HG02938 (cell line): Measurements from ENCODE around the gene LRPAP1.
"Not testable (repeated sequence)": the region's sequence is repeated elsewhere in the genome, so short reads cannot be mapped to it uniquely, and the experiment has no call there.

ENCODE experiments used
- ATAC-seq: cut with Tn5 transposase; IDR thresholded peaks from one replicate; pipeline ENCODE4 v1.9.1; 2021; ENCODE audit warnings: mild to moderate bottlenecking, moderate library complexity; ENCODE audit not compliant: unreplicated experiment

Gene LRPAP1

DNA sequence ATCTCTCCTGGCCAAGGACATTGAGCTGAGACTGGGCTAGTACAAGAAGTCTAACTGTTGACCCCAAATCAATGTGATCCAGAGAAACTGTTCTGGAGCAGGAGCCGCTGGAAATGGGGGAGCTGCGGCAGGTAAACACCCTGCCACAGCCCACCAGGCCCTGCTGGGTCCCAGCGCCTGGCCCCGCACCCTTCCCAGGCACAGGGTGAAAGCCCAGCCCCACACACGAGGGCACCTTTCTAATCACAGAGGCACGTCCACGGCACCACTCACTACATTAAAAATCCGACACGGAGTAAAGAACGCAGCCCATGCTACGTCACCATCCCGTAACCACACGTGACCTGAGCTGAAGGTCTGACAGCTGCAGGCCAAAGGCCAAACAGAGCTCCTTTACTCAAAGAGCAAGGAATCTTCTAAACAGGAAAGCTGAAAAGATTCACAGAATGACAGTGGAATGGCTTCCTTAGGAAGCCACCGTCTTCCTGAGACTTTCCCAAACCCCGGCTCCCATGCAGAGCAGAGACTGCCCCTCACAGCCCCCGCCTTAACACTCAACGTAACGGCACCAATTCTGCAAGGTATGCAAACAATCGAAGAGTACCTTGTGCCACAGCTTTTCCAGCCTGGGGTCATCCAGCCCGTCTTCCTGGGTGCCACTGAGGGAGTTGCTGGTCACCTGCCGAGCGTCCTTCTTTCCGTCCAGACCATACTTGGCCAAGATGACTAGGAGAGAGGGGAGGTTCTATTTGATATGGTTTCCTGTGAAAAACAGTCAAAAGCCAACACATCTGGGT lies 12.6 kb downstream of the LRPAP1 start:
- ATAC-seq, result no peak

DNA sequence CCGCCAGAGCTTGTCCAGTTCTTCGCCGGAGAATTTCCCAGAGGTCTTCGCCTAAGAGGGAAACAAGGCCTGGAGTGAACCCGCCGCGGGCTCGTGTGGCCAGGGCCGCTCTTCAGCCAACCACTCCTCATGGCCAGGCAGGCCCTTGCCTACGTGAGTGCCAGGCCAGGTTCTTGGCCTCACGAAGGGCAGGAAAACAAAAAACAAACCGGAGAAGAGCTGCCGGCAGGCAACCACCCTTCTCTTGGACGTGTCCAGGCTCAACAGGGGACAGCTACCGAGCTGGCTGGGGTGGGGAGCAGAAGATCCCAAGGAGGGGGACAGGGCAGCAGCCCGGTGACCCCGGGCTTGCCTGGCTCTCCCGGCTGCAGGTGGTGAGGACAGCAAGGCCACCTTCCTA lies 13.3 kb downstream of the LRPAP1 start:
- no peak for ATAC-seq

GRCh38 chr4:3518511-3518880 lies 13.7 kb downstream of the LRPAP1 start:
- no peak for ATAC-seq

- ATAC-seq, result no peak
Measured at GRCh38 chr4:3517731-3518510, 14.3 kb downstream of the LRPAP1 start.

- ATAC-seq, result no peak
Measured at GRCh38 chr4:3516836-3517730, 15.1 kb downstream of the LRPAP1 start.

- no peak for ATAC-seq
Measured at GRCh38 chr4:3516061-3516835, 16.0 kb downstream of the LRPAP1 start.

DNA sequence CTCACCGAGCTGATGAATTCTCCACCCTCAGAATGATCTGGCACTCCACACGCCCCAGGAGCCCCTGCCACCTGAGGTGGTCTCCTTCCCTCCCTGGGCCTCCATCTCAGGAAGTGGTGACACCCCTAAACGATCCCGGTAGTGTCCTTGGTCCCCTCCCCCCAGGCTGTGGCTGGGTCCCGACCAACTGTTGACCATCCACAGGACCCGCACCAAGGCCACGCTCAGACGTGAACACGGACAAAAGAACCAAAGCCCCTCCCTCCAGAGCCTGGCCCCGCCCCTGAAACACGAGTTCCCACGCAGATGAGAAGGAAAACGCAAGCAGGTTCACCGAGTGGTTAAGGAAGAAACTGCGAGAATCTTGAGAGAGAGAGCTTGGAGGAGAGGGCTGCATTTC lies 16.6 kb downstream of the LRPAP1 start:
- no peak for ATAC-seq

- ATAC-seq, result no peak
Measured at GRCh38 chr4:3514806-3515501, 17.3 kb downstream of the LRPAP1 start.

GRCh38 chr4:3514221-3514780 lies 17.9 kb downstream of the LRPAP1 start:
- ATAC-seq, result no peak

DNA sequence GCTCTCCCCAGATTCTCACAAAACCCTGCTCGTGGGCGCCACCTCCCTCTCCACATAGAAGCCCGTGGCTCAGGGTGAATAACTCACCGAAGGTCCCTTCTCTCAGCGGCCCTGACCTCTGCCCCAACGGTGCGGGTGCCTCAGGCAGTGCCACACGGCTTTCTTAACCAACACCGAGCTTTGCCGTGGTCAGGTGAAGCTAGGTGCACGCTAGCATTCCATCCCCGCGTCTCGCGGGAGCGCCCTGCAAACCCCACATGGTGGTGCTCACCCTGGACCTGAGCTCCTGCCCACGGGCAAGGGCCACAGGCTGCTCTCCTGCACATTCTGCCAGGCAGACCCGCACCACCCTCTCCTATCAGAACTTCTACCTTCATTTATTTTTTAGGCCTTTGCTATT lies 18.4 kb downstream of the LRPAP1 start:
- no peak for ATAC-seq

GRCh38 chr4:3512719-3513118 lies 19.5 kb downstream of the LRPAP1 start:
- ATAC-seq, result no peak

- no peak for ATAC-seq
Measured at GRCh38 chr4:3512279-3512678, 19.9 kb downstream of the LRPAP1 start.

- not testable (repeated sequence) for ATAC-seq
Measured at GRCh38 chr4:3511601-3512000, 20.6 kb downstream of the LRPAP1 start.

DNA sequence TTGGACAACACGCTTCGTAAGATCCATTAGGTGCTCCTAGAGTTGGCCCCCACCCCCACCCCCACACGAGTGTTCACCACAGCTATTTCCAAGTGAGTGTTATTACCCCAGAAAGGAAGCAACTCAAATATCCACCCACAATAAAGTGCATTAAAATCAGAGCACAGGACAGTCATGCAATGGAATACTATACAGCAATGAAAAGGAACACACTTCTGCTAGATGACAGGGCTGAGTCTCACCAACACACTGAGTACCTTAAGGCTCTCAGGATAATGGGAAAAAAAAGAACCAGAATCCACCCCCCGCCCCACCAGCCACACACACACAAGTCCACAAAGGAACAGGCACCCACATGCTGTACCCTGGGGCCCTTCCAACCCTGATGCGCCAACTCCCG lies 21.0 kb downstream of the LRPAP1 start:
- ATAC-seq, result no peak

- ATAC-seq, result no peak
Measured at GRCh38 chr4:3510481-3510880, 21.7 kb downstream of the LRPAP1 start.

GRCh38 chr4:3508542-3508941 lies 23.7 kb downstream of the LRPAP1 start:
- ATAC-seq, result no peak

DNA sequence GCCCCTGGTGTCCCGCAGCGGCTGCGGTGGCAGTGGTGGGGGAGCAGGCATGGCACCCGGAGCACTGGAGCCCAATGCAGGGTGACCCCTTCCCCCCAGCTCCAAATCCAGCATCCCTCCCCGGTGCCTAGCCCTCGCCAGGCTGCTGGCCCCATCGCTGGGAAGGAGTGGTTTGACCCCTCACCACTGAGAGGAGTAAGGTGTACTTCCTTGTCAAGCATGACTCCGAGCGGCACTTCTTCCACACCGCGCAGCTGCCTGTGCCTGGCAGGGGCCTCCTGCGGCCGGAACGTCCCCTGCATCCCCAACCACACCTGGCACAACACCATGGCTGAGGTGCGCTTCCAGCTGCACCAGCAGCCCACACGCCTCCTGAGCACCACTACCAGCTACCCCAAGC lies 27.0 kb downstream of the LRPAP1 start:
- no peak for ATAC-seq

- ATAC-seq, result no peak
Measured at GRCh38 chr4:3502941-3503936, 29.0 kb downstream of the LRPAP1 start.
